ENCODE measurements around the gene COPS2.

DNA sequence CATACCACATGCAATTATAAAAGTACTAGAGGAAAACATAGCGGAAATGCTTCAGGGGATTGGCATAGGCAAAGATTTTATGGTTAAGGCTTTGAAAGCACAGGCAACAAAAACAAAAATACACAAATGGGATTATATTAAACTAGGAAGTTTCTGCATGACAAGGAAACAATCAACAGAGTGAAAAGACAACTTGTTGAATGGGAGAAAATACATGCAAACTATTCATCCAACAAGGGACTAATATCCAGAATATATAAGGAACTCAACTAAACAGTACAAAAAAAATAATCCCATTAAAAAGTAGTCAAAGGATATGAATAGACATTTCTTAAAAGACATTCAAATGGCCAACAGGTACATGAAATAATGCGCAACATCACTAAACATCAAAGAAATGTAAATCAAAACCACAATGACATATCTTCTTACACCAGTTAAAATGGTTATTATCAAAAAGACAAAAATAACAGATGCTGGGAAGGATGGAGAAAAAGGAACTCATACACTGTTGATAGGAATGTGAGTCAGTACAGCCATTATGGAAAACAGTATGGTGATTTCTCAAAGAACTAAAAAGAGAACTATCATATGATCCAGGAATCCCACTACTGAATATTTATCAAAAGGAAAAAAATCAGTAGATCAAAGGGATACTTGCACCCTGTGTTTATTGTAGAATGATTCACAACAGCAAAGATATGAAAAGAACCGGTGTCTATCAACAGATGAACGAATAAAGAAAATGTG, 39.1 kb downstream of the COPS2 start:
- TF ChIP-seq CTCF (conservative IDR thresholded peaks at IDR 0.05 in 1 of 2, IDR thresholded peaks at IDR 0.05 in 1 of 2; ENCODE audit: extremely low read depth in 1 of 2, insufficient read depth in 1 of 2, low read depth in 1 of 2, low read length in 2 of 2) (no peak), EZH2 (IDR thresholded peaks at IDR 0.05; ENCODE audit: borderline replicate concordance, low read length) (no peak)

Data from mammary epithelial cell (primary cell).